ENCODE measurements around the gene FBXW11. TPM values are rescaled to one million over a fixed set of nuclear protein-coding genes. Genes with fewer than 3 reads are reported as not detected.
A peak's percentile ranks its signal among the peaks of the same experiment; 100 is the strongest.

Gene FBXW11
- total and polyA plus RNA-seq, 10 donors = 7.5 to 72.1 (median 54.7) TPM

DNA sequence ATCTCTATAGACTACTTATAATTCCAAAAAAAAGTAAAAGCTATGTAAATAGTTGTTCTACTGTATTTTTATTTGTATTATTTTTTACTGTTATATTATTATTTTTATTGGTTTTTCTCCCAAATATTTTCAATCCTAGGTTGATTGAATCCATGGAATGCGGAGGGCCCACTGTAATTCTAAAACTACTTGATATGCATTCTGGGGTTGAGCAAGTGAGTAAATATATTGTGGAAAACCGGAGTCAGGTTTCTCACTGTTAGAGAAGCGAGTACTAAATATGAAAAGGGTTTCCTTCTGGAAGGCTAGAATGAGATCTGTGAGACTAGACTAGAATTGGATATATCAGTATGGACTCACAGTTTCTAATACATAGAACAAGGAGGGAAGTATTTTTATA is 66.5 kb downstream of the FBXW11 start:
- 94 to 98% (median 95%) methylated on average over 3 of the region's 3 CpGs for WGBS, 5 donors
- Histone ChIP-seq H3K4me3 (no peak overlapping the region), H3K27me3 (replicated peaks in 1 of 7) (no peaks in the 10 kb centered on the region), H3K36me3 (peaks cover 0 to 2% (median 0%) of the 10 kb centered on the region in 6 donors), H3K27ac (peak overlapping the region in 6 of 8 donors; percentile 45 to 65 (median 56)), H3K4me1 (peaks cover 5 to 45% (median 30%) of the 10 kb centered on the region in 6 donors), H3K9me3 (peaks cover 0 to 8% (median 5%) of the 10 kb centered on the region in 8 donors)
- intact Hi-C loops (cut with DNase I; ENCODE audit: low total_unique reads) = no loop called here
- no peak for TF ChIP-seq POLR2AphosphoS5 (IDR thresholded peaks at IDR 0.05)
- TF ChIP-seq POLR2A (IDR thresholded peaks at IDR 0.05) = no peak
- TF ChIP-seq, protein P1, sequence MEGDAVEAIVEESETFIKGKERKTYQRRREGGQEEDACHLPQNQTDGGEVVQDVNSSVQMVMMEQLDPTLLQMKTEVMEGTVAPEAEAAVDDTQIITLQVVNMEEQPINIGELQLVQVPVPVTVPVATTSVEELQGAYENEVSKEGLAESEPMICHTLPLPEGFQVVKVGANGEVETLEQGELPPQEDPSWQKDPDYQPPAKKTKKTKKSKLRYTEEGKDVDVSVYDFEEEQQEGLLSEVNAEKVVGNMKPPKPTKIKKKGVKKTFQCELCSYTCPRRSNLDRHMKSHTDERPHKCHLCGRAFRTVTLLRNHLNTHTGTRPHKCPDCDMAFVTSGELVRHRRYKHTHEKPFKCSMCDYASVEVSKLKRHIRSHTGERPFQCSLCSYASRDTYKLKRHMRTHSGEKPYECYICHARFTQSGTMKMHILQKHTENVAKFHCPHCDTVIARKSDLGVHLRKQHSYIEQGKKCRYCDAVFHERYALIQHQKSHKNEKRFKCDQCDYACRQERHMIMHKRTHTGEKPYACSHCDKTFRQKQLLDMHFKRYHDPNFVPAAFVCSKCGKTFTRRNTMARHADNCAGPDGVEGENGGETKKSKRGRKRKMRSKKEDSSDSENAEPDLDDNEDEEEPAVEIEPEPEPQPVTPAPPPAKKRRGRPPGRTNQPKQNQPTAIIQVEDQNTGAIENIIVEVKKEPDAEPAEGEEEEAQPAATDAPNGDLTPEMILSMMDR (IDR thresholded peaks at IDR 0.05 in 8 of 11, conservative IDR thresholded peaks at IDR 0.05 in 3 of 11) = no peak
- DNase-seq = no peak

GRCh38 chr5:171938358-171938757 is 68.1 kb downstream of the FBXW11 start:
- DNase-seq = no peak
- intact Hi-C loops (cut with DNase I; ENCODE audit: low total_unique reads) = no loop called here
- H3K27me3 ChIP-seq (replicated peaks in 1 of 7) = no peaks in the 10 kb centered on the region

DNA sequence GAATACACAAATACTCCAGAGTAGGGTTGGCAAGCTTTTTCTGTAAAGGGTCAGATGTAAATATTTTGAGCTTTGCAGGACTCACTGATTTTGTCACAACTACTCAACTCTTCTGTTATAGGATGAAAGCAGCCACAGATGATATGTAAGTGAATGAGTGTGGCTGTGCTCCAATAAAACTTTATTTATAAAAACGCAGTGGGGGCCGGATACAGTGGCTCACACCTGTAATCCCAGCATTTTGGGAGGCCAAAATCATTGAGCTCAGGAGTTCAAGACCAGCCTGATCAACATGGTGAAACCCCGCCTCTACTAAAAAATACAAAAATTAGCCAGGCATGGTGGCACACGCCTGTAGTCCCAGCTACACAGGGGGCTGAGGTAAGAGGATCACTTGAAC is 69.1 kb downstream of the FBXW11 start:
- Histone ChIP-seq H3K4me1 (peaks cover 1 to 32% (median 21%) of the 10 kb centered on the region in 6 donors), H3K9me3 (peaks cover 5 to 21% (median 16%) of the 10 kb centered on the region in 8 donors), H3K4me3 (no peak overlapping the region), H3K27ac (no peak overlapping the region), H3K27me3 (replicated peaks in 1 of 7) (no peaks in the 10 kb centered on the region), H3K36me3 (peaks cover 0 to 10% (median 0%) of the 10 kb centered on the region in 6 donors)
- DNase-seq = no peak
- TF ChIP-seq, protein P1 (IDR thresholded peaks at IDR 0.05 in 8 of 11, conservative IDR thresholded peaks at IDR 0.05 in 3 of 11) = no peak
- TF ChIP-seq POLR2AphosphoS5 (IDR thresholded peaks at IDR 0.05) (no peak), POLR2A (IDR thresholded peaks at IDR 0.05) (no peak)
- WGBS, 5 donors = 92 to 98% (median 97%) methylated on average over 4 of the region's 4 CpGs
- intact Hi-C loops (cut with DNase I; ENCODE audit: low total_unique reads) = no loop called here

More at GRCh38 chr5:171938358-171938757, 68.1 kb downstream of the FBXW11 start:
- no peak for TF ChIP-seq POLR2A (IDR thresholded peaks at IDR 0.05)
- TF ChIP-seq, protein P1 (IDR thresholded peaks at IDR 0.05 in 8 of 11, conservative IDR thresholded peaks at IDR 0.05 in 3 of 11) = no peak
- no peak for TF ChIP-seq POLR2AphosphoS5 (IDR thresholded peaks at IDR 0.05)
- Histone ChIP-seq H3K36me3 (peaks cover 0 to 10% (median 0%) of the 10 kb centered on the region in 6 donors), H3K4me3 (no peak overlapping the region), H3K9me3 (peaks cover 5 to 21% (median 16%) of the 10 kb centered on the region in 8 donors), H3K4me1 (peaks cover 5 to 39% (median 29%) of the 10 kb centered on the region in 6 donors), H3K27ac (no peak overlapping the region)

DNA sequence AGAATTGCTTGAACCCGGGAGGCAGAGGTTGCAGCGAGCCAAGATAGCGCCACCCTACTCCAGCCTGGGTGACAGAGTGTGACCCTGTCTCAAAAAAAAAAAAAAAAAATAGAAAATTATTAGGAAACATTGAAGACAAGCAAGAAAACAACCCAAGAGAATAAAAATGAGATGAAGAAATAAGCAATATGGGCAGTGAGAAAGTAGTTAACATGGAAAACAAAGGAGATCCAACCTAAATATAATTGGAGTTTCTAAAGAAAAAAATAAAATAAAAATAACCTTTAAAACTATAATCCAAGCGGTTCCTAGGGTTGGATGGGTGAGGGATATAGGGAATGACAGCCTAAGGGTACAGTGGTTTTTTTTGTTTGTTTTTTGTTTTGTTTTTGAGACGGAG is 71.9 kb downstream of the FBXW11 start:
- TF ChIP-seq POLR2AphosphoS5 (IDR thresholded peaks at IDR 0.05) = no peak
- TF ChIP-seq, protein P1 (IDR thresholded peaks at IDR 0.05 in 8 of 11, conservative IDR thresholded peaks at IDR 0.05 in 3 of 11) = no peak
- TF ChIP-seq POLR2A (IDR thresholded peaks at IDR 0.05) = no peak
- no peak overlapping the region for H3K4me3 ChIP-seq
- no peak for DNase-seq
- WGBS, 5 donors = 96 to 99% (median 97%) methylated on average over 5 of the region's 5 CpGs
- H3K27me3 ChIP-seq (replicated peaks in 1 of 7) = no peaks in the 10 kb centered on the region
- intact Hi-C loops (cut with DNase I; ENCODE audit: low total_unique reads) = no loop called here
- peaks cover 5 to 21% (median 16%) of the 10 kb centered on the region in 8 donors for H3K9me3 ChIP-seq
- peaks cover 0 to 10% (median 0%) of the 10 kb centered on the region in 6 donors for H3K36me3 ChIP-seq
- H3K4me1 ChIP-seq = peaks cover 0 to 34% (median 10%) of the 10 kb centered on the region in 6 donors
- no peak overlapping the region for H3K27ac ChIP-seq

Data from spleen (tissue), 11 donors.